HG03103 (cell line): ENCODE measurements around the gene UBE2J2.

Experiments used
- ATAC-seq: cut with Tn5 transposase; IDR thresholded peaks from one replicate; pipeline ENCODE4 v1.9.1; 2021; ENCODE audit warnings: low read depth; ENCODE audit not compliant: unreplicated experiment

The UBE2J2 gene

DNA sequence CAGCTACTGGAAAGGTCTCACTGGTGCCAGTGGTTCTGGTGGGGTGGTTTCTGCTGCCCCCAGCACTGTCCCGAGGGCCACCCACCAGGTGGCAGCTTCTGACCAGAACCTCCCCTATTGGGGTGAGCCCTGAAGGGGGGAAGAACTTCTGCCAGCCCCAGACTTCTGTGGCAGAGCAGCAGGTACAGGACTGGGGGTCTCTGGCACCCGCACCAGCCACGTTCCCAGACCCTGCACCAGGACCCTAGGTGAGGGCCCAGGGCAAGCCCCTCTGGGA, 36.4 kb upstream of the UBE2J2 start:
- ATAC-seq = no peak

- no peak for ATAC-seq
Measured at GRCh38 chr1:1309251-1310108, 35.8 kb upstream of the UBE2J2 start.

- ATAC-seq = no peak
Measured at GRCh38 chr1:1308756-1309250, 35.1 kb upstream of the UBE2J2 start.

GRCh38 chr1:1307923-1308755, 34.5 kb upstream of the UBE2J2 start, which contains the start of the genes ACAP3 and PUSL1:
Gene ACAP3, minus strand, starts transcription at chr1:1307930. Its CDS starts 115 bp downstream, at chr1:1307815.
Gene PUSL1, plus strand, starts transcription at chr1:1308597. Its CDS starts 47 bp downstream, at chr1:1308644.
- ATAC-seq = peak; percentile 49

DNA sequence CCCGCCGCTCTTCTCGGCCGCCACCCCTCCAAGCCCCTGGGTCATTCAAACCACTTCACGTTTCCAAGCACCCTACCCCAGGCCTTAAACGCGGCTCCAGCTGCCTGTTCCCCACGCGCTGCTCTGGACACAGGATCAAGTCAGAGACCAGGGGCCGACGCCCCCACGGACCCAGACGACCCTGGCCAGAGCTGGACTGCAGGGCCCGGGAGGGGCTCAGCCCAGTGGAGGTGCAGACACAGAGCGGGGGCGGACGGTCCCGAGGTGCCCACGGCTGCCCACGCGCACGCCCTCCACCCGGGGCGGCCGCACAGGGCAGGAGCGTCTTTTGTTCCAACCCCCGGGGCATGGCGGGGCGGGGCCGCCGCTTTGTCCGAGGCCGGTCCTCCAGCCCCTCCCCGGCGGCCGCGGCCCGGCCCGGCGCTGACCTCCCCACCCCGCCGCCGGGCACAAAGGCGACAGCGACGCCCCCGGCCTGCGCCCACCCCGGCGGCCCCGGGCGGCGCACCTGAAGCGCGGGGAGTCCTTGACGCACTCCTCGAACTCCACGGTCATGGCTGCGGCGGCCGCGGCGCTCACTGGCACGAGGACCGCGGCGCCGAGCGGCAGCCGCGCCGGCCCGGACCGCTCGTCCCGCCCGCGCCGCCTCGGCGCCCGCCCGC, 33.7 kb upstream of the UBE2J2 start:
- ATAC-seq = no peak

GRCh38 chr1:1306661-1307260, 33.1 kb upstream of the UBE2J2 start:
- no peak for ATAC-seq

DNA sequence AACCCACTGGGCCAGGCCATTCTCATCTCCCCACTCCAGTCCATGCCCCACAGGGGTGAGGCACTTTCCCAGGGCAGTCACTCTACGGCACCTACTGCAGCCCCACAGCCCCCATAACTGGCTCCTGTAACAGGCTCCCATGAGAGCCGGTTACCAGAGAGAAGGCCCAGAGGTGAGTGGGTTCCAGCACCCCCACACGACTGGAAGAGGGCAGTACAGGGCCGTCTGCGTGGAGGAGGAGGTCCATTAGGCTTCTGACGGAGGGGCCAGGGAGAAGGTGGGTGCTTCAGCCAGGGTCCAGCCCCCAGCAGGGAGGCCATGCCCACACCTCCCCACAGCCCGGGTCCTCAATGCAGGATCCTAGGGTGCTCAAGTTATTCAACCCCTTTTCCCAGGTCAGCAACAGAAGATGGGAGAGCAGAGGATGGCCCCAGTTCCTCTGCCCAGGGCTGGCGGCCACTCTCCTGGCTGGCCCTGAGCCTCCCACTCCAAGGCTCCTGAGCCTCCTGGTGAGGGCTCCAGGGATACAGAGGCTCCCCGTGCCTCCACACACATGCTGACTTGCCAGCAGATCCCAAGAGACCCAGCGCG, 32.5 kb upstream of the UBE2J2 start:
- ATAC-seq = no peak

GRCh38 chr1:1305300-1306069, 31.8 kb upstream of the UBE2J2 start:
- no peak for ATAC-seq

- ATAC-seq = no peak
Measured at GRCh38 chr1:1304331-1305299, 31.0 kb upstream of the UBE2J2 start.

DNA sequence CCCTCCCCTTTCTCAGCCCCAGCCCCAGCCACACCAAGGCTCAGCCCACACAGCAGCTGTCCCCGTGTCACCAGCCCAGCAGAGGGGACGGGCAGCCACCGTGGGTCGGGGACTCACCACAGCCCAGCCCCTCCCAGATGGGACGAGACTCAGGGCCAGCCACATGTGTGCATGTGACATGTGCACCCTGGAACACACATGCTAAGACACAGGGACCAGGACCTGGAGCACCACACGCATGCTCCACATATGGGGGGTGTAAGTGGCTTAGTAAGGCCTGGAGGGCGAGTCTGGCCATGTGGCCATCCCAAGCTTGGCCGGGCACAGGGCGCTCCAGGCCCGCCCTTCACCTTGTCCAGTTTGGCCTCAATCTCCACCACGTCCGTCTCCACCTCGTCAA, 30.1 kb upstream of the UBE2J2 start:
- no peak for ATAC-seq

DNA sequence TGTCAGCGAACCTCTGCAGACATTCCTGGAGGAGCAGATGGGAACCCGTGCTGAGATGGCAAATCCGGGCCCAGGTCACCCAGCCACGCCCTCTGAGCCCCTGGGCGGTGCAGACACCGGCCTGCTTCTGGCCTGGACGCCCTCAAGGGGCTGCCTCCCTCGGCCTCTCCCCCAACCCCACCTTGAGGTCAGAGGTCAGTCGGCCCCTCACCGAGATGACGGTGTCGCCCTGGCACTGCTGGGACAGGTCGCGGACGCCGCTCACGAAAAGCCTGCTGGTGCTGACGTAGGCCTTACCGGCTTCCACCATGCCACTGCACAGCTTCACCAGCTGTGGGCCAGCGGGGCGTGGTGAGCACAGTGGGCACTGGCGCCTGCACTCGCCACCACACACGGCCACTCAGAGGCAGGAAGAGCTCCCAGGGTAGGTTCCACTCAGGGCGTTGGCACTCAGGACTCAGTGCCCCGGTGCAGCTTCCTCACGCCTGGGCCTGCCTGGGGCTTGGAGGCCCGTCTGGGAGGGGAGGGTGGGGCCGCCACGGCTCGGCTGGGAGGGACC, 29.4 kb upstream of the UBE2J2 start:
- no peak for ATAC-seq

- ATAC-seq = no peak
Measured at GRCh38 chr1:1302006-1302430, 28.4 kb upstream of the UBE2J2 start.

- ATAC-seq = no peak
Measured at GRCh38 chr1:1300352-1300739, 26.7 kb upstream of the UBE2J2 start.

GRCh38 chr1:1299686-1300351, 26.2 kb upstream of the UBE2J2 start:
- no peak for ATAC-seq

GRCh38 chr1:1298861-1299685, 25.4 kb upstream of the UBE2J2 start:
- no peak for ATAC-seq

- no peak for ATAC-seq
Measured at GRCh38 chr1:1297802-1298424, 24.3 kb upstream of the UBE2J2 start.
